Mammary epithelial cell (primary cell): Measurements from ENCODE around the gene ACOT9.

Source experiments
- CTCF ChIP-seq, 2 donors: IDR thresholded peaks in 1 of 2; conservative IDR thresholded peaks in 1 of 2; 2 replicates each; pipeline ENCODE4 v1.5.1; 2011 to 2012; ENCODE audit warnings: inconsistent platforms in 2 of 2, low read length in 2 of 2, mild to moderate bottlenecking in 2 of 2, control low read depth in 1 of 2, low read depth in 1 of 2; ENCODE audit not compliant: insufficient read depth in 1 of 2; ENCODE audit errors: extremely low read depth in 1 of 2
- EZH2 ChIP-seq: IDR thresholded peaks from 2 replicates; pipeline ENCODE4 v1.6.1; 2012; ENCODE audit warnings: low read length, inconsistent platforms, borderline replicate concordance

- no peak for TF ChIP-seq CTCF (conservative IDR thresholded peaks at IDR 0.05 in 1 of 2, IDR thresholded peaks at IDR 0.05 in 1 of 2; ENCODE audit: extremely low read depth in 1 of 2, insufficient read depth in 1 of 2, low read depth in 1 of 2, low read length in 2 of 2)
- TF ChIP-seq EZH2, result no peak
Measured at GRCh38 chrX:23773601-23774175, 30.6 kb upstream of the ACOT9 start.
